ENCODE results near the gene ABCD2.
"Not testable (repeated sequence)": the region's sequence is repeated elsewhere in the genome, so short reads cannot be mapped to it uniquely, and the experiment has no call there.

The ABCD2 gene

GRCh38 chr12:39619660-39620433 is at the start of gene ABCD2:
ABCD2 (minus strand) TSS chr12:39619803; CDS start chr12:39619615, 188 bp downstream.
- DNase-seq, result peak; percentile 55

GRCh38 chr12:39660101-39660500 is 40.5 kb upstream of the ABCD2 start:
- DNase-seq, result no peak

GRCh38 chr12:39647383-39647782 is 27.8 kb upstream of the ABCD2 start:
- no peak for DNase-seq

- no peak for DNase-seq
Observed at GRCh38 chr12:39646963-39647362, 27.4 kb upstream of the ABCD2 start.

- DNase-seq, result no peak
Observed at GRCh38 chr12:39643052-39643451, 23.4 kb upstream of the ABCD2 start.

GRCh38 chr12:39638840-39639239 is 19.2 kb upstream of the ABCD2 start:
- DNase-seq, result no peak

- DNase-seq, result no peak
Observed at GRCh38 chr12:39638178-39638577, 18.6 kb upstream of the ABCD2 start.

- no peak for DNase-seq
Observed at GRCh38 chr12:39632670-39633069, 13.1 kb upstream of the ABCD2 start.

- DNase-seq, result no peak
Observed at GRCh38 chr12:39628836-39629235, 9.2 kb upstream of the ABCD2 start.

GRCh38 chr12:39627914-39628313 is 8.3 kb upstream of the ABCD2 start:
- no peak for DNase-seq

- DNase-seq, result no peak
Observed at GRCh38 chr12:39626033-39626814, 6.6 kb upstream of the ABCD2 start.

GRCh38 chr12:39623919-39624318 is 4.3 kb upstream of the ABCD2 start:
- no peak for DNase-seq

GRCh38 chr12:39623160-39623559 is 3.6 kb upstream of the ABCD2 start:
- DNase-seq, result not testable (repeated sequence)

- no peak for DNase-seq
Observed at GRCh38 chr12:39622306-39622705, 2.7 kb upstream of the ABCD2 start.

GRCh38 chr12:39621670-39622069 is 2.1 kb upstream of the ABCD2 start:
- no peak for DNase-seq

GRCh38 chr12:39620659-39621658 is 1.4 kb upstream of the ABCD2 start:
- DNase-seq, result peak; percentile 36

- DNase-seq, result peak; percentile 9
Observed at GRCh38 chr12:39619316-39619659, 315 bp downstream of the ABCD2 start.

GRCh38 chr12:39618701-39619100 is 902 bp downstream of the ABCD2 start:
- no peak for DNase-seq

GRCh38 chr12:39617887-39618286 is 1.7 kb downstream of the ABCD2 start:
- DNase-seq, result no peak

GRCh38 chr12:39616666-39617065 is 2.9 kb downstream of the ABCD2 start:
- no peak for DNase-seq

GRCh38 chr12:39616251-39616650 is 3.4 kb downstream of the ABCD2 start:
- no peak for DNase-seq

GRCh38 chr12:39613525-39613924 is 6.1 kb downstream of the ABCD2 start:
- DNase-seq, result no peak

- DNase-seq, result no peak
Observed at GRCh38 chr12:39612250-39612649, 7.4 kb downstream of the ABCD2 start.

All from activated CD4-positive, alpha-beta T cell treated with anti-CD3 and anti-CD28 coated beads, Interleukin-2, amount 50 U/mL, for 1 hour (primary cell).